ENCODE data around the gene BTRC.

BTRC gene

DNA sequence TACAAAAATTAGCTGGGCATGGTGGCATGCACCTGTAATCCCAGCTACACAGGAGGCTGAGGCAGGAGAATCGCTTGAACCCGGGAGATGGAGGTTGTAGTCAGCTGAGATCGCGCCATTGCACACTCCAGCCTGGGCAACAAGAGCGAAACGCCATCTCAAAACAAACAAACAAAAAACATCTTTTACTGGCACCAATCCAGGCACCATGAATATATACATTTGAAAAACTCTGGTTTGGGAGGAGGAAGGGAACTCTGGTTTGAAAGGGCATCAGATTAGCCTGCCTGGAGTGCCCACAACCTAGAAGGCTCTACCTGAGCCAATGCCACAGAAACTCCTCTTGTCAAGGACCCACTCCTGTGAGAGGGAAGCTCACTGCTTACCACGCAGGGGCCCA, 218.2 kb downstream of the BTRC start:
- no peaks in the 10 kb centered on the region for H3K36me3 Mint-ChIP-seq
- H3K4me1 Mint-ChIP-seq (ENCODE audit: low read depth), result peaks cover 10% of the 10 kb centered on the region
- H3K27me3 Mint-ChIP-seq, result peaks cover 15% of the 10 kb centered on the region
- H3K4me3 Mint-ChIP-seq, result no peak overlapping the region
- H3K9me3 Mint-ChIP-seq (ENCODE audit: low read depth), result no peaks in the 10 kb centered on the region
- H3K27ac Mint-ChIP-seq, result no peak overlapping the region

- H3K27me3 Mint-ChIP-seq, result peaks cover 9% of the 10 kb centered on the region
- no peak overlapping the region for H3K4me3 Mint-ChIP-seq
- peaks cover 8% of the 10 kb centered on the region for H3K4me1 Mint-ChIP-seq (ENCODE audit: low read depth)
- H3K27ac Mint-ChIP-seq, result no peak overlapping the region
- H3K9me3 Mint-ChIP-seq (ENCODE audit: low read depth), result no peaks in the 10 kb centered on the region
- H3K36me3 Mint-ChIP-seq, result no peaks in the 10 kb centered on the region
Observed at GRCh38 chr10:101572785-101573184, 218.8 kb downstream of the BTRC start.

DNA sequence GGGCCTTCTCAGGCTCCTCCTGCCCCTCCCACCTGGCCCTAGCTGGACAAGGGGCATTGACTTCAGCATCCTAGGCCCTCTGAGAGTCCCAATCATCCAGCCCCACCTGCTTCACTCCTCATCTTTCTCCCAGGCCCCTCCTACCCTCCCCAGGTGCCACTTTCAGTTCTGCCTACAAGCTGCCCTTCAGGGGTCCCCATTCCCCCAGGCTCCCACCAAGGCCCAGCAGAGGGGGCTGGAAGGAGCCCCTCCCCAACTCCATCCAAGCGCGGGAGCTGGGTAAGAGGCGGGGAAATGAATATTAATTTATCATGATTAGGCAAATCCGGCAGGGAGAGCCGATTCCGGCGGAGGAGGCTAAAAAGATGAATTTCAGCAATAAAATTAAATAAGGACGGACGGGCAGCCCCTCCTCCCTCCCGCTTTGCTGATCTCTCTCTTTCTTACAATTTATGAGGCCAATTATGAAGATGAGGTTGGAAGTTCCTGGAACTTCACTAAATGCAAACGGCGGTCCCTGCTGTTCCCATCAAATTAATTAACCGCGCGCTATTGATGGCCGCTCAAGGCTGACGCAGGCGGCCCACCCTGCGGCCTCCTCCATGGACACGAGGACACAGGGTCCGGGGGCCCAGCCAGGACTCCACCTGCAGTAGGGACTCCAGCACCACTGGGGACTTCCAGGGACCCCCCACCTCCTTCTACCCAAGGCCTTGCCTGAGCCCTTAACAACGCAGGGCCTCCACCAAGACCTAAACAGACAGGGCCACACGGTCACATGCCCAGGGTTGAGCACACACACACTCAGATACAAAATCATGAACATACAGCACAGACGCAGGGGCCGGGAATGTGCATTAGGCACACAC, 220.2 kb downstream of the BTRC start:
- Mint-ChIP-seq H3K36me3 (no peaks in the 10 kb centered on the region), H3K27me3 (peaks cover 2% of the 10 kb centered on the region), H3K9me3 (ENCODE audit: low read depth) (no peaks in the 10 kb centered on the region), H3K4me3 (no peak overlapping the region), H3K4me1 (ENCODE audit: low read depth) (peaks cover 5% of the 10 kb centered on the region), H3K27ac (no peak overlapping the region)

DNA sequence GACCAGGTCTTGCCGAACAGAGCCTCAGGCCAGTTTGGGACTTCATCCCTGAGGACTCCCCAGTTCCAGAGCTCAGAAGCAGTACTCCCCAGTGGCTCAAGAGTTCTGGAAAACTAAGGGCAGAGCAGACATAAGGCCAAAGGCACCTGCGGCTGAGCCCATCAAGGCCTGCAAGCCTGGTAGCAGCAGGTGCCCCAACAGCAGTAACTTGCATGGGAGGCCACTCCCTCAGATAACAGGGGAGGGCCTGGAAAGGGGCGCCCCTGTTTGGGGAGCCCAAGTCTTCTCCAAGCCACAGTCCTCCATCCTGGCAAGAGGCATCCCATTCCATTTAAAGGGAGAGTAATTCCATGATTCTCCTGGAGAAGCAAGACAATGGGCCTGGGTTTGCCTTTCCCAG, 221.1 kb downstream of the BTRC start:
- Mint-ChIP-seq H3K36me3 (no peaks in the 10 kb centered on the region), H3K9me3 (ENCODE audit: low read depth) (no peaks in the 10 kb centered on the region), H3K4me1 (ENCODE audit: low read depth) (no peaks in the 10 kb centered on the region), H3K27me3 (no peaks in the 10 kb centered on the region), H3K27ac (no peak overlapping the region), H3K4me3 (no peak overlapping the region)

- no peak overlapping the region for H3K4me3 Mint-ChIP-seq
- no peaks in the 10 kb centered on the region for H3K27me3 Mint-ChIP-seq
- H3K27ac Mint-ChIP-seq, result no peak overlapping the region
- H3K9me3 Mint-ChIP-seq (ENCODE audit: low read depth), result no peaks in the 10 kb centered on the region
- no peaks in the 10 kb centered on the region for H3K4me1 Mint-ChIP-seq (ENCODE audit: low read depth)
- no peaks in the 10 kb centered on the region for H3K36me3 Mint-ChIP-seq
Observed at GRCh38 chr10:101575580-101576210, 221.7 kb downstream of the BTRC start.

DNA sequence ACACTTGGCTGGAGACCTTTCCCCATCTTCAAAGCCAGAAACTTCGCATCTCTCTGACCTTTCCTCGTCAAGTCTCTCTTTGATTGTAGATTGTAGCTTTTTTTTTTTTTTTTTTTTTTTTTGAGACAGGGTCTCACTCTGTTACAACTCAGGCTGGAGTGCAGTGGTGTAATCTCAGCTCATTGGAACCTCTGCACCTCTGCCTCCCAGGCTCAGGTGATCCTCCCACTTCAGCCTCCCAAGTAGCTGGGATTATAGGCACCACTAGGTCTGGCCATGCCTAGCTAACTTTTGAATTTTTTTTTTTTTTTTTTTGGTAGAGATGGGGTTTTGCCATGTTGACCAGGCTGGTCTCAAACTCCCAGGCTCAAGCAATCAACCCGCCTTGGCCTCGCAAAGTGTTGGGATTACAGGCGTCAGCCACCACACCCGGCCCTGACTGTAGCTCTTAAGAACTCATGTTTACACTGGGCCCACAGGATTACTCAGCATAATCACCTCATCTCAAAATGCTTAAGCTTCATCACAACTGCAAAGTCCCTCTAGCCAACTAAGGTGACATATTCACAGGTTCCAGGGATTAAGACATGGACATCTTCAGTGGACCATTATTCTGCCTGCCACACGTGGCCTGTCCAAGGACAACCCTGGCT, 222.4 kb downstream of the BTRC start:
- Mint-ChIP-seq H3K27me3 (no peaks in the 10 kb centered on the region), H3K4me1 (ENCODE audit: low read depth) (no peaks in the 10 kb centered on the region), H3K4me3 (no peak overlapping the region), H3K27ac (no peak overlapping the region), H3K9me3 (ENCODE audit: low read depth) (no peaks in the 10 kb centered on the region), H3K36me3 (no peaks in the 10 kb centered on the region)

GRCh38 chr10:101577121-101577871, 223.3 kb downstream of the BTRC start:
- H3K36me3 Mint-ChIP-seq, result no peaks in the 10 kb centered on the region
- H3K27ac Mint-ChIP-seq, result no peak overlapping the region
- H3K9me3 Mint-ChIP-seq (ENCODE audit: low read depth), result no peaks in the 10 kb centered on the region
- no peak overlapping the region for H3K4me3 Mint-ChIP-seq
- H3K4me1 Mint-ChIP-seq (ENCODE audit: low read depth), result no peaks in the 10 kb centered on the region
- H3K27me3 Mint-ChIP-seq, result no peaks in the 10 kb centered on the region

GRCh38 chr10:101578192-101578591, 224.2 kb downstream of the BTRC start:
- Mint-ChIP-seq H3K36me3 (no peaks in the 10 kb centered on the region), H3K27me3 (no peaks in the 10 kb centered on the region), H3K4me1 (ENCODE audit: low read depth) (no peaks in the 10 kb centered on the region), H3K4me3 (no peak overlapping the region), H3K9me3 (ENCODE audit: low read depth) (no peaks in the 10 kb centered on the region), H3K27ac (peak overlapping the region; percentile 34)

- H3K27ac Mint-ChIP-seq, result peak overlapping the region; percentile 2
- peaks cover 2% of the 10 kb centered on the region for H3K4me1 Mint-ChIP-seq (ENCODE audit: low read depth)
- H3K27me3 Mint-ChIP-seq, result no peaks in the 10 kb centered on the region
- no peak overlapping the region for H3K4me3 Mint-ChIP-seq
- peaks cover 1% of the 10 kb centered on the region for H3K36me3 Mint-ChIP-seq
- H3K9me3 Mint-ChIP-seq (ENCODE audit: low read depth), result no peaks in the 10 kb centered on the region
Observed at GRCh38 chr10:101578803-101579515, 225.0 kb downstream of the BTRC start.

GRCh38 chr10:101579516-101579870, 225.5 kb downstream of the BTRC start:
- Mint-ChIP-seq H3K4me3 (no peak overlapping the region), H3K27ac (no peak overlapping the region), H3K27me3 (no peaks in the 10 kb centered on the region), H3K36me3 (peaks cover 2% of the 10 kb centered on the region), H3K9me3 (ENCODE audit: low read depth) (no peaks in the 10 kb centered on the region), H3K4me1 (ENCODE audit: low read depth) (peaks cover 2% of the 10 kb centered on the region)

DNA sequence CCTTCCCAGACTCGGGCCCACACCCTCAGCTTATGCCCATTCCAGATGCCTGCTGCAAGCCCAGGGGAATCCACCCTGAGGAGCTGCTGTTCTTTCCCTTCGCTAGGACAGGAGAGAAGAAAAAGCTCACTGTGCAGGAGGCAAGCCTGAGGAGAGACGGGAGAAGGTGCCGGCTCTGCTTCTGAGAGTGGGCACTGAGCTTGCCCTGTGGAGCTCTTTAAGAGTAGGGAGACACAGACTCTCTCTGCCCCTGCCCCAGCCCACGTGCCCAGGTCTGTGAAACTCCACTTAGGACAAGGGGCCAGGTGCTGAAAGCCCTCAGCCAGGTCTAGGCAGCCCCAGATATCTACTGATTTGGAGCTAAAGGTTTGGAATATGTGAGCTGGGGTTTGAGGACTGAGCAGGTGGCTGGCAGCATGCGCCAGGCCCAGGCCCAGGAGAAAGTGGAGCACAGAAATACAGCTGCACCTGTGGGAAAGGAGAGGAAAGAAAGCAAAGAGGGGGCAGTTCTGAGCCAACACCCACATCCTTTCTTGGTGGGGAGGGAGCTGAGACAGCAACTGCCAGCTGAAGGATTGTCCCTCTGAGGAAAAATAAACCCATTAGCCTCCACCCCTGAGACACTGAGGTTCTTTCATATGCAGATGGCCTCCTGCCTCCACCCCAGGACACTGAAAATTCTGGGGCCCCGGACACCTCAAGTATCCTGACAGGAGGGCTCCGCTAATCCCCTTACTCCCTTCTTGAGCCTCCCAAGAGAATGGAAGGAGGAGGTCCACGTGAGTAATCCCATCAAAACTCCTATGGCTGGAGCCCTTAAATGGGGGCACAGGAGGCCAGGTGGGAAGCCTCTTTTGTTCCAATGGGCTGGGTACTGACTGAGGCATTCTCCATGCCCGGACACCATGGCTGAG, 226.8 kb downstream of the BTRC start:
- Mint-ChIP-seq H3K4me1 (ENCODE audit: low read depth) (peaks cover 2% of the 10 kb centered on the region), H3K27ac (no peak overlapping the region)

GRCh38 chr10:101585841-101586240, 231.9 kb downstream of the BTRC start:
- no peaks in the 10 kb centered on the region for H3K9me3 Mint-ChIP-seq (ENCODE audit: low read depth)
- H3K27ac Mint-ChIP-seq, result no peak overlapping the region
- H3K4me3 Mint-ChIP-seq, result peak overlapping the region; percentile 59
- H3K4me1 Mint-ChIP-seq (ENCODE audit: low read depth), result peaks cover 19% of the 10 kb centered on the region
- H3K27me3 Mint-ChIP-seq, result no peaks in the 10 kb centered on the region
- peaks cover 2% of the 10 kb centered on the region for H3K36me3 Mint-ChIP-seq

More for the DNA sequence above, 226.8 kb downstream of the BTRC start:
- peaks cover 2% of the 10 kb centered on the region for H3K36me3 Mint-ChIP-seq
- no peaks in the 10 kb centered on the region for H3K27me3 Mint-ChIP-seq
- H3K9me3 Mint-ChIP-seq (ENCODE audit: low read depth), result no peaks in the 10 kb centered on the region
- H3K4me3 Mint-ChIP-seq, result no peak overlapping the region

- Mint-ChIP-seq H3K27me3 (no peaks in the 10 kb centered on the region), H3K36me3 (peaks cover 2% of the 10 kb centered on the region), H3K27ac (peak within 1 kb of the TSS; percentile 73), H3K9me3 (ENCODE audit: low read depth) (no peaks in the 10 kb centered on the region), H3K4me1 (ENCODE audit: low read depth) (peaks cover 19% of the 10 kb centered on the region), H3K4me3 (peak within 1 kb of the TSS; percentile 92)
Observed at GRCh38 chr10:101587725-101588653, 234.0 kb downstream of the BTRC start, which contains the start of the genes DPCD and POLL. DPCD (plus strand) TSS chr10:101588321; CDS start chr10:101588337, 16 bp downstream. POLL (minus strand) TSS chr10:101588257; CDS start chr10:101587360, 897 bp downstream.

Measured in activated naive CD8-positive, alpha-beta T cell (primary cell).